Endothelial cell of hepatic sinusoid (primary cell): ENCODE data around the gene NBR1.
"Not testable (repeated sequence)": the region's sequence is repeated elsewhere in the genome, so short reads cannot be mapped to it uniquely, and the experiment has no call there.

ENCODE experiments used
- in situ Hi-C: cut with HindIII; loops from 2 replicates; pipeline ENCODE4 v1.10.0; 2017; ENCODE audit warnings: low sequenced_read_pairs

NBR1 gene

GRCh38 chr17:43170766-43171585 is at the start of gene NBR1:
Gene NBR1 (plus strand): TSS chr17:43171214. CDS start chr17:43175800, 4,586 bp downstream.
- in situ Hi-C loops = no loop called here

GRCh38 chr17:43125133-43125966 is 45.7 kb upstream of the NBR1 start, which contains the start of gene BRCA1:
Gene BRCA1 (minus strand): TSS chr17:43125364. CDS start chr17:43124096, 1,268 bp downstream.
- in situ Hi-C loops = no loop called here

- in situ Hi-C loops = no loop called here
These were observed 44.8 kb upstream of the NBR1 start for GRCh38 chr17:43125967-43126910.

- in situ Hi-C loops = no loop called here
These were observed 44.1 kb upstream of the NBR1 start for GRCh38 chr17:43126911-43127290.

- in situ Hi-C loops = not testable (repeated sequence)
These were observed 43.6 kb upstream of the NBR1 start for GRCh38 chr17:43127333-43127876.

- in situ Hi-C loops = no loop called here
These were observed 41.4 kb upstream of the NBR1 start for GRCh38 chr17:43129671-43130010.

- in situ Hi-C loops = no loop called here
These were observed 38.9 kb upstream of the NBR1 start for GRCh38 chr17:43132117-43132516.

GRCh38 chr17:43133439-43133838 is 37.6 kb upstream of the NBR1 start:
- in situ Hi-C loops = not testable (repeated sequence)

GRCh38 chr17:43134774-43135453 is 36.1 kb upstream of the NBR1 start:
- in situ Hi-C loops = no loop called here

- in situ Hi-C loops = no loop called here
These were observed 35.6 kb upstream of the NBR1 start for GRCh38 chr17:43135454-43135819.

GRCh38 chr17:43136574-43136973 is 34.4 kb upstream of the NBR1 start:
- in situ Hi-C loops = not testable (repeated sequence)

GRCh38 chr17:43138531-43138930 is 32.5 kb upstream of the NBR1 start:
- in situ Hi-C loops = not testable (repeated sequence)

- in situ Hi-C loops = no loop called here
These were observed 30.4 kb upstream of the NBR1 start for GRCh38 chr17:43140396-43141332.

- in situ Hi-C loops = no loop called here
These were observed 28.9 kb upstream of the NBR1 start for GRCh38 chr17:43142153-43142552.

- in situ Hi-C loops = no loop called here
These were observed 27.8 kb upstream of the NBR1 start for GRCh38 chr17:43143201-43143600.

GRCh38 chr17:43146649-43147048 is 24.4 kb upstream of the NBR1 start:
- in situ Hi-C loops = no loop called here

- in situ Hi-C loops = no loop called here
These were observed 19.0 kb upstream of the NBR1 start for GRCh38 chr17:43151880-43152456.

GRCh38 chr17:43153197-43153835 is 17.7 kb upstream of the NBR1 start:
- in situ Hi-C loops = not testable (repeated sequence)
